Duodenal mucosa (tissue), 2 donors: ENCODE results near the gene CERK.

ENCODE experiments used
- H3K27ac ChIP-seq: one replicate; pipeline ENCODE4 v1.7.0; 2013; ENCODE audit warnings: low read depth, low read length
- H3K27me3 ChIP-seq, 2 donors: one replicate each; pipeline ENCODE4 v1.7.0; 2013; ENCODE audit warnings: low read length in 2 of 2, control low read depth in 1 of 2; ENCODE audit not compliant: insufficient read depth in 2 of 2, control insufficient read depth in 1 of 2
- H3K36me3 ChIP-seq, 2 donors: one replicate each; pipeline ENCODE4 v1.7.0; 2013; ENCODE audit warnings: low read length in 2 of 2, control low read depth in 1 of 2; ENCODE audit not compliant: insufficient read depth in 2 of 2, control insufficient read depth in 1 of 2
- H3K4me1 ChIP-seq, 2 donors: one replicate each; pipeline ENCODE4 v1.7.0; 2013; ENCODE audit warnings: low read length in 2 of 2, control low read depth in 1 of 2; ENCODE audit not compliant: insufficient read depth in 2 of 2, control insufficient read depth in 1 of 2
- H3K4me3 ChIP-seq, 2 donors: one replicate each; pipeline ENCODE4 v1.7.0; 2013; ENCODE audit warnings: low read length in 2 of 2, low read depth in 1 of 2
- H3K9ac ChIP-seq, 2 donors: one replicate each; pipeline ENCODE4 v1.7.0; 2013; ENCODE audit warnings: low read length in 2 of 2, low read depth in 1 of 2
- H3K9me3 ChIP-seq, 2 donors: one replicate each; pipeline ENCODE4 v1.7.0; 2013; ENCODE audit warnings: low read length in 2 of 2, control low read depth in 1 of 2; ENCODE audit not compliant: control insufficient read depth in 1 of 2

Gene CERK

DNA sequence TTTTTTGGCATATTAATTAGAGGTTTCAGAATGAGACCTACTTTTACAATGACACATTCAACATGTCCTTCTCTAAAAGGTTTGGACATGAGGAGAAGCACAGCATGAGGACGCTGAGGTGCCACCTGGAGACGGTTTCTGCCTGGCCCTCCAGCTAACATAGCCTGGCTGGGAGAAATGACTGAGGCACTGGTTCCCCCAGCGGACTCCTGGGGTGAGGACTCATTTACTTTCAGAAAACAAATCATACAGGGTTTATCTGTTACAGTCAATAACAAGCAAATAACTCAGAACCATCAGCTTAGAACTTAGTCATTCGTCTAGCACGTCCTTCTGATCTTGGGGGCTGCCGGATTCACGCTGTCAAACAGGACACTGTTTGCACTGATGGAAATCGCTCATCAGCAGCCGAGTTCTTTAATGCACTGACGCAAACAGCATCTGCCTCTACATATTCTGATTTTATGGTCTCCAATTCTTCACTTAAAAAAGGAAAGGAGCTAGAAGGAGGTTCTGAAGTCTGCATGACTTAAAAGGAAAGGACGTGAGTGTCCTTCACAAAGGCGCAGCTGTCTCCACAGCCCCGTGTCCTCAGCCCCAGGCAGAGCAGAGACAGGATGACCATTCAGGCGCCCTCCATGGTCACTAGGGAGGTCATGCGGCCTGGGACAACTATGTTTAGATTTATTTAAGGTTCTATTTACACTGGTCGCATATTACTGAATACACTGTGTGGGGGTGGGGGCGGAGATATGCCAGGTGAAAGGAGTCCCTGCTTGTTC lies 44.2 kb downstream of the CERK start:
- Histone ChIP-seq H3K27ac (no peak overlapping the region), H3K4me3 (no peak overlapping the region), H3K36me3 (peaks cover 68 to 86% of the 10 kb centered on the region in 2 donors), H3K9ac (no peak overlapping the region), H3K9me3 (no peaks in the 10 kb centered on the region), H3K4me1 (peaks cover 8 to 9% of the 10 kb centered on the region in 2 donors), H3K27me3 (no peaks in the 10 kb centered on the region)

DNA sequence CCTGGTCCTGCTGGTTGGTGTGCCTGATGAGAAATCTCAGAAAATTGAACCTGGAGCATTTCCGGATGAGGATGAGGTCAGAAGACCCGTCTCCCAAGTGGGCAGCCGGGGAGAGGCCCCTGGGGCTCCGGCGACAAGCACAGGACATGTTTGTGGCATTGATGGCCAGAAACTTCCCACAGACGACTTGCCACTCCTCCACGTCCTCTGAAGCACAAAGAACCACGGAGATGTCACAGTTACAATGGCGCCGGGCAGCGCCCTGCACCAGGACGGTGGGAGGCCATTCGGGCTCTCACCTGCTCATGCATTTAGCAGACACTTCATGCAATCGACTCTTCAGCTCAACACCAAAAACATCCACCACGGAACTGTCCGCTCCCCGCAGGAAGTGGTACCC lies 46.5 kb downstream of the CERK start:
- no peak overlapping the region for H3K9ac ChIP-seq

GRCh38 chr22:46690146-46690545 lies 47.9 kb downstream of the CERK start:
- Histone ChIP-seq H3K27ac (no peak overlapping the region), H3K27me3 (no peaks in the 10 kb centered on the region), H3K4me1 (peaks cover 34 to 36% of the 10 kb centered on the region in 2 donors), H3K36me3 (peaks cover 44 to 76% of the 10 kb centered on the region in 2 donors), H3K9me3 (no peaks in the 10 kb centered on the region), H3K4me3 (no peak overlapping the region), H3K9ac (no peak overlapping the region)

More for the DNA sequence above, 46.5 kb downstream of the CERK start:
- Histone ChIP-seq H3K4me3 (no peak overlapping the region), H3K36me3 (peaks cover 56 to 82% of the 10 kb centered on the region in 2 donors), H3K9me3 (no peaks in the 10 kb centered on the region), H3K4me1 (peaks cover 20 to 22% of the 10 kb centered on the region in 2 donors), H3K27me3 (no peaks in the 10 kb centered on the region), H3K27ac (no peak overlapping the region)

DNA sequence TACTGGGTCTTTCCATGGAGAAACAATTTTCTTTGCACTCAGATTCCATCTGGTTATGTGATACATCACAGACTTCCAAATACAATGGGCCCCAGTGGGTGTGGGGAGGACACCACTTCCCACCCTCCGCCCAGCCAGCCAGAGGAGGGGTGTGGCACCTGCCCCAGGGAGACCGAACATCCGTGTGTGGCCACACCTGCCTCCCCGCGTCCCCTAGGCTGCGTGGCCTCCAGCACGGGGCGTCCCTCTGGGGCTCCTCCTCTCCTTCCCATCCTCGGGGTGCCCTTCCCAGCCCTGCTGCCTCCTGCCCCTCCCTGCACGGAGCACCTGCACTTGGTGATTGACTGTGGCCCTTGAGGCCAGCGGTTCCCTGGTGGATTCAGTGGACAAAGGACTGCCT lies 49.1 kb downstream of the CERK start:
- Histone ChIP-seq H3K36me3 (peaks cover 32 to 67% of the 10 kb centered on the region in 2 donors), H3K9me3 (no peaks in the 10 kb centered on the region), H3K9ac (no peak overlapping the region), H3K27ac (no peak overlapping the region), H3K27me3 (no peaks in the 10 kb centered on the region), H3K4me3 (no peak overlapping the region), H3K4me1 (peaks cover 45 to 46% of the 10 kb centered on the region in 2 donors)

DNA sequence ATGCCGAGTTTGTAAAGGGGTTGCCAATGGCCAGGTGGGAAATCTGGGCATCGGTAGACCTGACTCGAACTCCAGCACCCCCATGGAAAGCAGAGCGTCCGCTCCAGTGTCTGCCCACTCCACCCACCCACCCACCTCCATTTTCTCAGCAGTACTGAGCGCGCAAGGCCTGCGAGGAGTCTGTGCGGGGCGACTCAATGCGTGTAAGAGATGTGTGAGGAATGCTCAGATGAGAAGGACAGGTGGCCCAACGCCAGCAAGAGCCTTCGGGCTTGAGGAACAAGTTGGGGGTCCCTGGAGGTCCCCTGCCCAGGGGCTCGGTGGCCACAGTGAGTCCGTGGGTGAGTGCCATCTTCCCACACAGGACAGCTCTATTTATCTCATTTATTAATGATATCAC lies 50.6 kb downstream of the CERK start:
- H3K27me3 ChIP-seq, result no peaks in the 10 kb centered on the region
- peaks cover 46 to 47% of the 10 kb centered on the region in 2 donors for H3K4me1 ChIP-seq
- no peak overlapping the region for H3K27ac ChIP-seq
- peaks cover 22 to 56% of the 10 kb centered on the region in 2 donors for H3K36me3 ChIP-seq
- no peak overlapping the region for H3K4me3 ChIP-seq
- no peaks in the 10 kb centered on the region for H3K9me3 ChIP-seq
- no peak overlapping the region for H3K9ac ChIP-seq

DNA sequence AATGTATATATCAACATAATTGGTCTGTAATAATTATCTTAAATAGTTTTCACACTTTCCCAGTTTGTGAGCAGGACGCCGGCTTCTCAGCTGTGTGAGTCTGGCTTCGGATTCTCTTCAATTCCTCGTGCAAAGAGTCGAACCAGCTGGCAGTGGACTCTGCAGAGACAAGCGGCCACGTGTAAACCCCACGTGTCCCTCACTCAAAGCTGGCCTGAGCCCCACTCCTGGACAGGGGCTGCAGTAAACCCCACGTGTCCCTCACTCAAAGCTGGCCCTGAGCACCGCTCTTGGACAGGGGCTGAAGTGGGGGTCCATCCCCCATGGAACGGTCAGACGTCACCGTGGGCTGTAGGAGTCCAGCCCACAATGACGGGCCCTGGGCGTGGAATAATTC lies 51.0 kb downstream of the CERK start:
- Histone ChIP-seq H3K9ac (no peak overlapping the region), H3K4me3 (no peak overlapping the region), H3K36me3 (peaks cover 22 to 58% of the 10 kb centered on the region in 2 donors), H3K27me3 (no peaks in the 10 kb centered on the region), H3K27ac (no peak overlapping the region), H3K9me3 (no peaks in the 10 kb centered on the region), H3K4me1 (peaks cover 46 to 47% of the 10 kb centered on the region in 2 donors)

DNA sequence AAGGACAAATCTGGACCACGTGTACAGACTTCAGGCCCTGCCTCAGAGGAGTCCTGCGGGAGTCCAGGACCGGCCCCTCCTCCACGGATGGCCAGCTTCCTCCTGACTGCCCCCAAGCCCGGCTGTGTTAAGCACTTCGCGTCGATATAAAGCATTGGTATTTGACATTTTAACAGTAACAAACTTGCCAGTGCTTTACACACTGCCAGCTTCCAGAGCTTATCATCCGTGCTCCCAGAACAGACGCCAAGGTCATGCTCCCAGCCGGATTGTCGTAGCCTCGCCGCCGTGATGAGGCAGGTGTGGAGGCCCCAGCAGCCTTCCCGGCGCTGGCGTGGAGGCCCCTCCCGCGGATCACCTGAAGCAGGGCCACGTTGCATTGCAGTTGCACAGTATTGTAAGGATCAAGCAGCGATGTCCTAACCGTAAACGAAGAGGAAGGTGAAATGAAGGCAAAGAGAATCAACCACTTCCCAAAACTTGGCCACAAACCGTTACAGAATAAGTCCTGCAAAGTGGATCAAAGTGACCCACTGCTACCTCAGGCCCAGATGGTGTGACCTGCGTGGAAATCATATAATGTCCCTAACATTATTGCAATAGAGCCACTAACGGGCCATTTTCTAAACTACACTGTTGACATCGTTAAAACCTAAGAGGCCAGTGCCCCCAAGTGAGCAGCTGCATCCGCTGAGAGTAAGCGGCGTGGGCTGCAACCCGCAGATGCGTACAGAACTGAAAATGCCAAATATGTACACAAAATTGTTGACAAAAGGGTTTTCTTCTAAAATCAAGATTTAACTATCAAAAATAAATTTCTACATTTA lies 51.6 kb downstream of the CERK start:
- Histone ChIP-seq H3K4me3 (peak overlapping the region in 1 of 2 donors; percentile 24), H3K27me3 (no peaks in the 10 kb centered on the region), H3K27ac (peak overlapping the region; percentile 60), H3K4me1 (peaks cover 46 to 47% of the 10 kb centered on the region in 2 donors), H3K9ac (peak overlapping the region; percentile 4 to 32), H3K36me3 (peaks cover 17 to 52% of the 10 kb centered on the region in 2 donors), H3K9me3 (no peaks in the 10 kb centered on the region)

DNA sequence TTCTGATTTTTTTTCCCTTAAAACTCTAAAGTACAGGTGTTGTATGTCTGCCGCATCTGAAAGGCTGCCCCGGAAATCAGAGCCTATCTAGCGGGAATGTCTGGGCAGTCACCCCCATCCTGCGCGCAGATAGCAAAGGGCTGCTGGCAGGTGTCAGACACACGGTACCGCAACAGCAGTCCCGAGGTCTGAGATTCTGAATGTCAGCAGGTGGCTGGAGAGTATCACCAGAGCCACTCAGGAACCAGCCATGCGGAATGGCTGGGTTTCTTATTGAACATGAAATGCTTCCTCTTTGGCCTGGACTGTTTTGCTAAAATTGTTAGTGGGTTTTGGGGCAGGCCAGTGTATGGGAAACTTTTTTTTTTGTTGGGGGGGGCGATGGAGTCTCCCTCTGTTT lies 53.3 kb downstream of the CERK start:
- no peaks in the 10 kb centered on the region for H3K9me3 ChIP-seq
- H3K36me3 ChIP-seq, result peaks cover 3 to 35% of the 10 kb centered on the region in 2 donors
- no peak overlapping the region for H3K9ac ChIP-seq
- no peak overlapping the region for H3K4me3 ChIP-seq
- peaks cover 44 to 47% of the 10 kb centered on the region in 2 donors for H3K4me1 ChIP-seq
- no peaks in the 10 kb centered on the region for H3K27me3 ChIP-seq
- H3K27ac ChIP-seq, result no peak overlapping the region

DNA sequence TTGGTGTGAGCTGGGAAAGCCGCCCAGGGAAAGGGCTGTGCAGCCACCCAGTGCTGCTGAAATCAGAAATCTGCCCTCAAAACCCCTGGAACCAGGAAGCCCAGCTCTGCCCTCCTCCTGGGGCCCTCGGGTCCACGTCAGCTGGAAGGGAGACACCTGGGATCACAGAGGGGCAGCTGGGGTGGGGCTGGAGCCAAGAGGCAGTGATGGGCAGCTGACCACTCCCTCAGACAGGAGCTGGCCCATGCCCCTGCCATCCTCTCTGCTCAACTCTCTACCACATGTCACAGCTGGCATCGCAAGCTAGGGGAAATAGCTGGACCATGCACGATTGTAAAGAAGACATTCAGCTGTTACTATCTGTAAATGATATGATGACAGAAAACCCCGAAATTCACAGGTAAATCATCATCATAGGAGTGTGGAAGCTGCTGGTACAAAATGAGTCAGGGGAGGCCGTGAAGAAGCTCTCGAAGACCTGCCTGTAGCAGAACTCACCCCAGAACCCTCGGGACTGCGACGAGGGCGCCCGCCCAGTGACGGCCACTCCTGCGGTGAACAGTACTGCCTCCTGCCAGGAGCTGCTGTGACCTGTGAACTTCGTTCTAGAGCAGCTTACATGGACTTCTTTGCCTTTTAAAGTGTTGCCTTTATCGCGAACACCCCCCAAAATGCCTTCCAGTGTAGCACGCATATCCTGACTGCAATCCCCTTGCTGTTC lies 55.9 kb downstream of the CERK start:
- Histone ChIP-seq H3K27ac (no peak overlapping the region), H3K9ac (no peak overlapping the region), H3K36me3 (peaks cover 0 to 26% of the 10 kb centered on the region in 2 donors), H3K4me3 (no peak overlapping the region), H3K9me3 (no peaks in the 10 kb centered on the region), H3K27me3 (no peaks in the 10 kb centered on the region), H3K4me1 (peaks cover 30 to 32% of the 10 kb centered on the region in 2 donors)
